Cardiac fibroblast (primary cell): ENCODE results near the gene IRF2BP2.

ENCODE experiments used
- DNase-seq, 2 donors: peaks; one replicate each; pipeline versions ENCODE4 v3.0.0 to v3.0.0-alpha.2; 2010; ENCODE audit warnings: low read depth in 2 of 2
- H3K4me3 ChIP-seq, 2 donors: replicated peaks in 1 of 2; 1 replicate in 1 of 2; 2 replicates in 1 of 2; pipeline ENCODE4 v1.5.1; 2011; ENCODE audit warnings: low read depth in 2 of 2, low read length in 2 of 2, mild to moderate bottlenecking in 2 of 2, moderate library complexity in 1 of 2
- TF ChIP-seq, protein P1 (sequence below): IDR thresholded peaks from one replicate; pipeline ENCODE4 v1.5.1; 2011; ENCODE audit warnings: low read depth, mild to moderate bottlenecking, low read length, inconsistent platforms

IRF2BP2 gene

DNA sequence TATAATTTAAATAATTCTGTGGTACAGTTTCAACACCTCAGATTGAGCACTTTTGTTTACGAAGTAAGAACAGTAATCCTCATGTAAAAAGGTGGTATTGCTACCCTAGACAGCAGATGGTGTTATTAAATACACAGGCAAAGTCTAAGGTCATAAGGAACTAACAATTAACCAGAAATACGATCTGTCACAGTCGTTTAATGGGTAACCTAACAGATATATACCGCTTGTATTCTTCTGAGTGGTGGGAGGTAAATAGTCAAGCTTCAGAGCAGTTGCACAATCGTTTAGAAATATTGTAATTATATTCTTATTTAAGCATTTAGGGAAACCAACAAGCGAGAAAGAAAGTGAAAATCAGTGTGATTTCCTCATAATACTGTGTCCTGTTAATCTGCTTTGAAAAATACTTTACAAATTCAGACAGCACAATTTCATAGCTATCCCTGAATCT lies 9.8 kb upstream of the IRF2BP2 start:
- DNase-seq: no peak
- H3K4me3 ChIP-seq: no peak overlapping the region
- TF ChIP-seq, protein P1, sequence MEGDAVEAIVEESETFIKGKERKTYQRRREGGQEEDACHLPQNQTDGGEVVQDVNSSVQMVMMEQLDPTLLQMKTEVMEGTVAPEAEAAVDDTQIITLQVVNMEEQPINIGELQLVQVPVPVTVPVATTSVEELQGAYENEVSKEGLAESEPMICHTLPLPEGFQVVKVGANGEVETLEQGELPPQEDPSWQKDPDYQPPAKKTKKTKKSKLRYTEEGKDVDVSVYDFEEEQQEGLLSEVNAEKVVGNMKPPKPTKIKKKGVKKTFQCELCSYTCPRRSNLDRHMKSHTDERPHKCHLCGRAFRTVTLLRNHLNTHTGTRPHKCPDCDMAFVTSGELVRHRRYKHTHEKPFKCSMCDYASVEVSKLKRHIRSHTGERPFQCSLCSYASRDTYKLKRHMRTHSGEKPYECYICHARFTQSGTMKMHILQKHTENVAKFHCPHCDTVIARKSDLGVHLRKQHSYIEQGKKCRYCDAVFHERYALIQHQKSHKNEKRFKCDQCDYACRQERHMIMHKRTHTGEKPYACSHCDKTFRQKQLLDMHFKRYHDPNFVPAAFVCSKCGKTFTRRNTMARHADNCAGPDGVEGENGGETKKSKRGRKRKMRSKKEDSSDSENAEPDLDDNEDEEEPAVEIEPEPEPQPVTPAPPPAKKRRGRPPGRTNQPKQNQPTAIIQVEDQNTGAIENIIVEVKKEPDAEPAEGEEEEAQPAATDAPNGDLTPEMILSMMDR: no peak

DNA sequence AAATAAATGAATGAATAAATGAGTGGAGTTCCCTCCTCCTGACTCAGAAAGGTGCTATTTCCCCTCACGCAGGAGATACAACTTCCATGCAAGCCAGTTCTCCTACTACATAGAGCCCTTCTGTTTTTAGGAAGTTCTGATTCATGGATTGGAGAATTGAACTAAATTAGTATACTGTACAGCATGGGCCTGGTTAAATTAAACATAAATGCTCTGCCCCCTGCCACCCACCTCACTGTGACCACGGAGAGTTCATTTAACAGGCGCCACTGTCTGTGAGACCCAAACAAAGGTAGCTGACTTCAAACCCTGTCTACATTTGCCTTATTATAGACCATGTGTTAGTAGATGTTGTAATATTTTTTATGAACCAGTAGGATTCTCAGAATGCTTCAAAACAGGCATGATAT lies 9.1 kb upstream of the IRF2BP2 start:
- H3K4me3 ChIP-seq: no peak overlapping the region
- TF ChIP-seq, protein P1: no peak
- DNase-seq: peak; percentile 35 to 53

DNA sequence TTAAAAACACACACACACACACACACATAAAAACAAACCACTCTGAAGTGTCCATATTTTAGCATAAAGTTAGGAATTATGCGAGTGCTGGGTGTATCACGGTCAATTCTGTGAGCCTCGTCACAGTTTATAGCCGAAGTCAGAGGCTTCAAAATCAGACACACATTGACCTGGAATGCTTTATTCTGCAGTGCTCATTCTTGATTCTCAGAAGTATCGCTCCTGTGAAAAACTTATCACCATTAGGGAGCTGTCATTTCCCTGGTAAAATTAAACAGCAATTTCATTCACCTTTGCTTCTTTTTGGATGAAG lies 8.7 kb upstream of the IRF2BP2 start:
- DNase-seq: no peak
- no peak overlapping the region for H3K4me3 ChIP-seq
- TF ChIP-seq, protein P1: no peak

DNA sequence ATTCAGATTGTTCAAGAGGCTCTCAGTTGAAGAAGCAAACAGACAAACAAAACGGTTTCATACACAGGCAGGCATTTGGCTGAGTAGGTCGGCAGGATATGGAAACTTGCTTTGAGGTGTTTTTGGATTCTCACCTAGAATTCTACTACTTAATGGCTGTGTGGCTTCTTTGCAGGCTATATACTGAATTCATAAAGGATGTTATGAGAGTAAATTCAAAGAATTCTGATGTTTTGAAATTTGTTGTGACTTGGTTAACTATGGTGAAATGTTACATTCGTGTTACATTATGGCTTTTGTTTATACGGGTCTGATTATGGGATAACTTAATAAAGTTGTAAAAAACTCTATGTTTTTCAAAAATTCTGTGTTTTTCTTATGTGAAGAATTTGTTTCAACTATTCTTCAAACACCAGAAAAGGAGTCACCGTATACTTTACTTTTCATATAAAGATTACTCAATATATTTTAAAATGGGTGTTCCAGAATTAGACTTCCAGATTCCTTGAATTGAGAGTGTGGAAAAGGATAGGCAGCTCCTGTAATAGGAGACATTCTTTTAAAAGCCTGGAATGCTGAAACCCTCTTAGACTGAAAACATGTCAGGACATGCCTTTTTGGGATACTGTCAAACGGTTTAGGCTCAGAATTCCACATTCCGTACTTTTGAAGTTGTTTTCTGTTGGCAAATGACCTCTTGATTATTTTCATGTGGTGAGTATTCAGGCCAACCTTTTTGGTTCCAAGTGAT lies 8.2 kb upstream of the IRF2BP2 start:
- H3K4me3 ChIP-seq: no peak overlapping the region
- peak; percentile 63 to 89 for DNase-seq
- TF ChIP-seq, protein P1: no peak

DNA sequence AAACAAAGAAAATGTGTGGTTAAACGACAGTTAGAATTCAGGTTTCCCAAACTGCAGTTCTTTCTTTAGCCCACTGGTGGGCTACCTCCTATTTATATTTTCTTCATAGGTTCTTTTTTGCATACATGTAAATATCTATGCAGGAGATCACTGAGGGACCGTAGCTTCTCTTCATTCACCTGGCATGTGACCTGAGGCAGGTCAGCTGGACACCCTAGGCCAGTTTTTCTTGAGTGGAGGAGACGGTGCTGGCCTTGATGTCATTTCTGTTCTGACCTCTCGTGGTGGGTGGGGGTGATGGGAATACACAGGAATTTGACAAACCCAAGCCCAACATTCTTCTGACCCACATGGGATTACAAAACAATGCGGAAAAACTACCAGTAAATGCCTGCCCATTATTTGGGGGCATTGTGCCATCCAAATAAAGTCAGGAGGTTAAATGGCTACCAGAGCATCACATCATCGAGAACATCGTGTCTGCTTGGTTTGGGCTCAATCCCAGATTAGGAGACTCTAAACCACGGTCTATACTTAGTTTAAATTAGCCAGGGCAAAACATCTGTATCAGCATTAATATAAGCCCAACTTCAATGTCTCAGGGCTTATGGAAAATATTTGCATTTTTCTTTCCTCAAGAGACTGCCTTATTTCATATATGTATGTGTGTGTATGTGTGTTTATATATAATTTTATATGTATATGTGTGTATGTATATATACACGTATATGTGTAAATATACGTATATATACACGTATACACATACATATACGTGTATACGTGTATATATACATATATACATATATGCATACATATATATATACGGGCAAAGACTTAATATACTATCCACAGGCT lies 7.4 kb upstream of the IRF2BP2 start:
- DNase-seq: peak; percentile 81 to 85
- TF ChIP-seq, protein P1: peak; percentile 25
- H3K4me3 ChIP-seq: no peak overlapping the region

DNA sequence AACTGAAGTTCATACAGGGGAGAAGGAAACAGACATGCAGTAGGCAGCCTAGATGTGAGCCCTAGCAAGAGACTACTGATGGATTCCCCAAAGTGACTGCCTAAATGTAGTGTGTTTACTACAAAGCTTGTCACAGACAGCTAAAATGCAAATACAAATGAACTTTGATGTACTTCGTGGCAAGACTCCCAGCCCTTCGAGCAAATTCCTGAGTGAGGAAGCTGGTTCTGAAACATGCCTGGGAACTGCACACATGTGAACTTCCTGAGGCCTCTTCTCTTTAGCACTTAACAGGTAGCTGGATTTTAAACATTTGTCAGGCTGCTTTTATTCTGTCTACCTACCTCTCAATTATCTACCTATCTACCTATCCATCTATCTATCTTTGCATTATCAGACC lies 6.7 kb upstream of the IRF2BP2 start:
- peak; percentile 52 to 69 for DNase-seq
- TF ChIP-seq, protein P1: no peak
- H3K4me3 ChIP-seq: no peak overlapping the region
